ENCODE data around the gene MAGI2.

- TF ChIP-seq CTCF (conservative IDR thresholded peaks at IDR 0.05; ENCODE audit: low read depth, low read length) (no peak), EZH2 (IDR thresholded peaks at IDR 0.05; ENCODE audit: borderline replicate concordance, low read depth, low read length, poor library complexity, severe bottlenecking) (no peak)
Measured at GRCh38 chr7:78218876-78219275, 1234.6 kb downstream of the MAGI2 start.

All from A673 (cell line).